Mesenchymal stem cell (in vitro differentiated cells and primary cell): Measurements from ENCODE around the gene ATP5F1D.

Source experiments
- DNase-seq: peaks from one replicate; pipeline ENCODE4 v3.0.0-alpha.2; 2013
- H2AFZ ChIP-seq: one replicate; pipeline ENCODE4 v1.6.1; 2013; ENCODE audit warnings: low read depth, mild to moderate bottlenecking, control low read depth, inconsistent platforms, low read length, moderate library complexity
- H2AK5ac ChIP-seq: 2 replicates; pipeline ENCODE4 v1.6.1; 2013; ENCODE audit warnings: low read length, moderate library complexity, mild to moderate bottlenecking, inconsistent platforms; ENCODE audit not compliant: severe bottlenecking
- H2BK120ac ChIP-seq: one replicate; pipeline ENCODE4 v1.6.1; 2013; ENCODE audit warnings: low read depth, mild to moderate bottlenecking, inconsistent platforms, low read length, moderate library complexity
- H2BK12ac ChIP-seq, 2 experiments: one replicate each; pipeline ENCODE4 v1.6.1; 2013; ENCODE audit warnings: inconsistent platforms in 2 of 2, low read length in 2 of 2, mild to moderate bottlenecking in 2 of 2, moderate library complexity in 2 of 2, control low read depth in 1 of 2
- H2BK15ac ChIP-seq: one replicate; pipeline ENCODE4 v1.6.1; 2013; ENCODE audit warnings: mild to moderate bottlenecking, low read depth, inconsistent platforms; ENCODE audit not compliant: poor library complexity, severe bottlenecking
- H2BK5ac ChIP-seq: 2 replicates; pipeline ENCODE4 v1.6.1; 2013; ENCODE audit warnings: low read depth, mild to moderate bottlenecking, low read length, control low read depth, inconsistent platforms; ENCODE audit not compliant: poor library complexity, severe bottlenecking
- H3K14ac ChIP-seq, 2 experiments: one replicate each; pipeline ENCODE4 v1.6.1; 2013; ENCODE audit warnings: inconsistent platforms in 2 of 2, low read length in 2 of 2, control low read depth in 1 of 2, mild to moderate bottlenecking in 1 of 2, moderate library complexity in 1 of 2
- H3K18ac ChIP-seq, 2 experiments: one replicate each; pipeline ENCODE4 v1.6.1; 2013; ENCODE audit warnings: inconsistent platforms in 2 of 2, low read length in 2 of 2, control low read depth in 1 of 2, low read depth in 1 of 2, mild to moderate bottlenecking in 1 of 2
- H3K23ac ChIP-seq, 2 experiments: one replicate each; pipeline ENCODE4 v1.6.1; 2013; ENCODE audit warnings: inconsistent platforms in 2 of 2, low read length in 2 of 2, mild to moderate bottlenecking in 2 of 2, moderate library complexity in 2 of 2, control low read depth in 1 of 2
- H3K27ac ChIP-seq: 2 replicates; pipeline ENCODE4 v1.5.1; 2013; ENCODE audit warnings: mild to moderate bottlenecking, moderate library complexity, low read length, control low read depth, inconsistent platforms; ENCODE audit not compliant: poor library complexity, severe bottlenecking
- H3K27me3 ChIP-seq, 2 experiments: 2 replicates each; pipeline versions ENCODE4 v1.6.1 to v1.7.0; 2013; ENCODE audit warnings: low read length in 2 of 2, mild to moderate bottlenecking in 2 of 2, moderate library complexity in 2 of 2, control low read depth in 1 of 2, inconsistent platforms in 1 of 2; ENCODE audit not compliant: control insufficient read depth in 1 of 2, insufficient read depth in 1 of 2
- H3K36me3 ChIP-seq, 2 experiments: 2 replicates each; pipeline versions ENCODE4 v1.6.1 to v1.7.0; 2013; ENCODE audit warnings: low read length in 2 of 2, control low read depth in 1 of 2, inconsistent platforms in 1 of 2, low read depth in 1 of 2, mild to moderate bottlenecking in 1 of 2; ENCODE audit not compliant: insufficient read depth in 2 of 2, control insufficient read depth in 1 of 2
- H3K4ac ChIP-seq, 2 experiments: one replicate each; pipeline ENCODE4 v1.6.1; 2013; ENCODE audit warnings: inconsistent platforms in 2 of 2, low read length in 2 of 2, mild to moderate bottlenecking in 2 of 2, moderate library complexity in 2 of 2, control low read depth in 1 of 2, low read depth in 1 of 2
- H3K4me1 ChIP-seq: 2 replicates; pipeline ENCODE4 v1.6.1; 2013; ENCODE audit warnings: low read depth, low read length, control low read depth; ENCODE audit not compliant: control insufficient read depth, insufficient read depth
- H3K4me2 ChIP-seq: 2 replicates; pipeline ENCODE4 v1.6.1; 2013; ENCODE audit warnings: low read length, mild to moderate bottlenecking, inconsistent platforms; ENCODE audit not compliant: poor library complexity, severe bottlenecking
- H3K4me3 ChIP-seq, 2 experiments: 2 replicates each; pipeline versions ENCODE4 v1.5.1 to v1.7.0; 2013; ENCODE audit warnings: low read length in 2 of 2, mild to moderate bottlenecking in 2 of 2, control low read depth in 1 of 2, low read depth in 1 of 2; ENCODE audit not compliant: insufficient read depth in 1 of 2
- H3K79me1 ChIP-seq: replicated peaks from 2 replicates; pipeline ENCODE4 v1.6.1; 2013; ENCODE audit warnings: mild to moderate bottlenecking, control low read depth, low read length, inconsistent platforms; ENCODE audit not compliant: poor library complexity, severe bottlenecking
- H3K9ac ChIP-seq: 2 replicates; pipeline ENCODE4 v1.7.0; 2013; ENCODE audit warnings: mild to moderate bottlenecking, low read length, moderate library complexity
- H3K9me3 ChIP-seq: 2 replicates; pipeline ENCODE4 v1.7.0; 2013; ENCODE audit warnings: mild to moderate bottlenecking, low read length; ENCODE audit not compliant: control insufficient read depth
- H4K8ac ChIP-seq: one replicate; pipeline ENCODE4 v1.6.1; 2013; ENCODE audit warnings: inconsistent platforms, mild to moderate bottlenecking, low read length, moderate library complexity
- H4K91ac ChIP-seq: one replicate; pipeline ENCODE4 v1.6.1; 2013; ENCODE audit warnings: mild to moderate bottlenecking, low read length, inconsistent platforms
- WGBS: methylation state at CpG from one replicate; pipeline ENCODE4 v1.1.7; 2013; ENCODE audit warnings: mixed read lengths; 5-methylcytosine and 5-hydroxymethylcytosine counted together

The ATP5F1D gene

GRCh38 chr19:1288226-1288612, 46.7 kb downstream of the ATP5F1D start:
- H3K4ac ChIP-seq = no peak overlapping the region
- H2BK15ac ChIP-seq = no peak overlapping the region
- H2AK5ac ChIP-seq = no peak overlapping the region
- H4K91ac ChIP-seq = no peak overlapping the region
- H2BK120ac ChIP-seq = no peak overlapping the region
- H3K9me3 ChIP-seq = no peaks in the 10 kb centered on the region
- no peak overlapping the region for H3K14ac ChIP-seq
- peak overlapping the region in 1 of 2 experiments; percentile 26 for H3K4me3 ChIP-seq
- H2AFZ ChIP-seq = no peak overlapping the region
- DNase-seq = no peak
- H4K8ac ChIP-seq = no peak overlapping the region
- H3K9ac ChIP-seq = no peak overlapping the region
- peaks cover 60 to 91% of the 10 kb centered on the region in 2 experiments for H3K27me3 ChIP-seq
- peaks cover 19% of the 10 kb centered on the region for H3K4me1 ChIP-seq
- no peak overlapping the region for H3K18ac ChIP-seq
- no peak overlapping the region for H3K23ac ChIP-seq
- no peak overlapping the region for H2BK12ac ChIP-seq
- no peaks in the 10 kb centered on the region for H3K36me3 ChIP-seq
- H3K79me1 ChIP-seq = no peaks in the 10 kb centered on the region
- no peak overlapping the region for H3K4me2 ChIP-seq
- 90% methylated on average over 18 of the region's 18 CpGs for WGBS
- no peak overlapping the region for H3K27ac ChIP-seq
- no peak overlapping the region for H2BK5ac ChIP-seq

DNA sequence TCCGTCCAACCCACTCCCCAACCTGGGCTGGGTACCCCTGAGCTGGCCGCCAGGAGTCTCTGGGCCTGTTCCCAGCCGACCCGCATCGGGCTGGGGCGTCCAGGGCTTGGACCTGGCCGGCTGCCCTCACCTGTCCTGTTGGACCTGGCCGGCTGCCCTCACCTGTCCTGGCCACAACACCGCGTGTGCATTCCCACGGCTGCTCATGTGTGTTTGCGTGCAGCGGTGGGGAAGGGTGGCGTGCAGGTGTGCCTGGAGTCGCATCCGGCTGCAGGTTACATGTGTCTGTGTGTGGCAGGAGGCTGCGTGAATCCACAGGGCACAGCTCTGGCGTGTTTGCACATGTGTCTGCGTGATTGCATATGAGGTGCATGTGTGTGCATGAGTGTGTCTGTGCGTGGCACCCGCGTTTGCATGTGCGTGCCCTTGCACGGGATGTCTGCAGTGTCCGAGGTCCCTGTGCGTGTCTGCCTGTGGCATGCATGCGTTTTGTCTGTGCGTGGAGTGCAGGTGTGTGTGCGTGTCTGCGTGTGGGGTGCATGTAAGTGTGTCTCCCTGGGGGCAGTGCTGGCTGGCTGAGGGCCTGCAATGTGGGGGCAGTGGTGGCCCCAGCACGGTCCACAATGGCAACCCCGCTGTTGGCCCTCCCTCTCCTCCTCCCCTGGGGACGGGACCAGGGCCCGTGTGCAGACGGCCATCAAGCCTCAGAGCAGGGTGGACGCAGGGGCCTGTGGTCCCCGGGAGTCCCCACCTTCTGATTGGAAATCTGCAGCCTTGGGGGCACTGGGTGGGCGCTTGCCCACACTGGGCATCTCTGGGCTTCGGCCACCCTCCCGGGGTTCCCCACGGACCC, 47.5 kb downstream of the ATP5F1D start:
- Histone ChIP-seq H2BK12ac (no peak overlapping the region), H2BK5ac (no peak overlapping the region), H3K4me3 (no peak overlapping the region), H3K9ac (no peak overlapping the region), H3K4ac (no peak overlapping the region), H3K23ac (no peak overlapping the region), H3K4me2 (no peak overlapping the region), H2AK5ac (no peak overlapping the region), H4K91ac (no peak overlapping the region), H3K36me3 (no peaks in the 10 kb centered on the region), H3K4me1 (peaks cover 19% of the 10 kb centered on the region), H4K8ac (no peak overlapping the region), H2AFZ (no peak overlapping the region), H3K79me1 (no peaks in the 10 kb centered on the region), H2BK15ac (no peak overlapping the region), H3K14ac (no peak overlapping the region), H3K9me3 (no peaks in the 10 kb centered on the region), H3K27me3 (peaks cover 63 to 91% of the 10 kb centered on the region in 2 experiments), H3K18ac (no peak overlapping the region), H2BK120ac (no peak overlapping the region), H3K27ac (no peak overlapping the region)
- DNase-seq = no peak
- WGBS = 91% methylated on average over 41 of the region's 41 CpGs

DNA sequence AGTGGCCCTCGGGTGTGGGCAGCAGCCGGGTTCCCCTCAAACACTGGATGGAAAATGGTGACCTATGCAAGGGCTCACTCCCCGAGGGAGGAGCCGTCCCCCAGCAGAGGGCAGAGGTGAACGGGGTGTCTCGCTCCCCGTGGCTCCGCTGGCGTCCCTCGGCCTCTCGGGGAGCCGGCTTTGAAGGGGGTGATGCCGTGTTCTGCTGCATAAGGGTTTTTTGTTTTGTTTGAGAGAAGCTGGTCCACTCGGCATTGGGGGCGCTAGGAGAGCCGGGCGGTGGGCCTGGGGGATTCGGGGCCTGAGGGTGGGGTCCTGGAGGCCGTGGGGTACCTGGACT, 48.1 kb downstream of the ATP5F1D start:
- H3K4me2 ChIP-seq = no peak overlapping the region
- no peak overlapping the region for H3K27ac ChIP-seq
- no peak overlapping the region for H3K4me3 ChIP-seq
- no peak overlapping the region for H2BK15ac ChIP-seq
- H3K18ac ChIP-seq = no peak overlapping the region
- H2AFZ ChIP-seq = no peak overlapping the region
- no peak overlapping the region for H4K8ac ChIP-seq
- no peak overlapping the region for H3K23ac ChIP-seq
- H3K9me3 ChIP-seq = no peaks in the 10 kb centered on the region
- 87% methylated on average over 19 of the region's 19 CpGs for WGBS
- no peak for DNase-seq
- H2AK5ac ChIP-seq = no peak overlapping the region
- no peaks in the 10 kb centered on the region for H3K79me1 ChIP-seq
- H3K9ac ChIP-seq = no peak overlapping the region
- no peak overlapping the region for H3K14ac ChIP-seq
- H3K4me1 ChIP-seq = peaks cover 19% of the 10 kb centered on the region
- peaks cover 63 to 91% of the 10 kb centered on the region in 2 experiments for H3K27me3 ChIP-seq
- no peak overlapping the region for H2BK5ac ChIP-seq
- no peaks in the 10 kb centered on the region for H3K36me3 ChIP-seq
- no peak overlapping the region for H2BK12ac ChIP-seq
- no peak overlapping the region for H2BK120ac ChIP-seq
- no peak overlapping the region for H3K4ac ChIP-seq
- no peak overlapping the region for H4K91ac ChIP-seq

DNA sequence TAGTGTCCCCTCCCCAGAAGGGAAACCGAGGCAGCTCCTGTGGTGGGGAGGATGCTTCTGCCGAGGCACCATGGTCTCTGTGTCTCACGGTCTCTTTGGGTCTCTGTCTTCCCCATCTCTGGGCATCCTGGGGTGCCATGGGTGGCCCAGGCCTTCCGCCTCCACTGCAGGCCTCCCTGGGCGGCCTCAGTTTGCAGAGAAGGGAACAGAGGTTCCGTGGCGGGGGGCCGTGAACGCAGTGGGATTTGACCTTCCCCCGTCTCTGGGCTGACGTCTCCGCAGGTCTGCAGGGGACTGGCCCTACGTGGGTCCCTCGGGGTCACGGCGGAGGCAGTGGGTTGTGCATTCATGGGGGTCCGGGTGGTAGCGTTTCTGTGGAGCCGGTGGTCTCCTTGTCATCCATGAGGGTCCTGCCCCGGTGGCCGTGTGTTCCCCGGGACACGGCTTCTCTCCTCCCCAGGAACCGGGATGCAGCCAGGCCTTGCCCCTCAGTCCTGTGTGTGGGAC, 48.7 kb downstream of the ATP5F1D start:
- Histone ChIP-seq H2AFZ (no peak overlapping the region), H2BK120ac (no peak overlapping the region), H3K4ac (no peak overlapping the region), H3K79me1 (no peaks in the 10 kb centered on the region), H3K18ac (no peak overlapping the region), H3K27ac (no peak overlapping the region), H2BK5ac (no peak overlapping the region), H3K4me1 (peaks cover 20% of the 10 kb centered on the region), H3K27me3 (peaks cover 61 to 91% of the 10 kb centered on the region in 2 experiments), H3K14ac (no peak overlapping the region), H2BK15ac (no peak overlapping the region), H3K36me3 (no peaks in the 10 kb centered on the region), H2AK5ac (no peak overlapping the region), H4K91ac (no peak overlapping the region), H3K4me2 (no peak overlapping the region), H3K9ac (no peak overlapping the region), H3K23ac (no peak overlapping the region), H4K8ac (no peak overlapping the region), H3K4me3 (no peak overlapping the region), H2BK12ac (no peak overlapping the region), H3K9me3 (no peaks in the 10 kb centered on the region)
- WGBS = 92% methylated on average over 24 of the region's 24 CpGs
- DNase-seq = no peak
